CD4-positive, alpha-beta memory T cell (primary cell): ENCODE data around the gene RPUSD1. TPM values are rescaled to one million over a fixed set of nuclear protein-coding genes. Genes with fewer than 3 reads are reported as not detected.

Experiments
- CTCF ChIA-PET: fragments of 350-600 bp; sonication (Branson Sonifier 250); formaldehyde crosslinking; loops from one replicate; lab custom pipeline; 2021; ENCODE audit warnings: inconsistent platforms; ENCODE audit not compliant: partially characterized antibody; lab: Charles Lee
- POLR2A ChIA-PET: fragments of 350-600 bp; sonication (Branson Sonifier 250); formaldehyde crosslinking; loops from one replicate; lab custom pipeline; 2021; ENCODE audit not compliant: partially characterized antibody; lab: Charles Lee
- DNase-seq, 5 donors: peaks; one replicate each; pipeline versions ENCODE4 v3.0.0 to v3.0.0-alpha.2; 2020 to 2022; ENCODE audit warnings: mixed read lengths in 1 of 5
- H3K27ac ChIP-seq: one replicate; pipeline ENCODE4 v1.7.0; 2013; ENCODE audit warnings: low read depth, low read length
- H3K27me3 ChIP-seq: 2 replicates; pipeline ENCODE4 v1.7.0; 2013; ENCODE audit warnings: mild to moderate bottlenecking, low read length, moderate library complexity; ENCODE audit not compliant: insufficient read depth
- H3K36me3 ChIP-seq: 2 replicates; pipeline ENCODE4 v1.7.0; 2013; ENCODE audit warnings: mild to moderate bottlenecking, low read length, moderate library complexity; ENCODE audit not compliant: insufficient read depth
- H3K4me1 ChIP-seq: 2 replicates; pipeline ENCODE4 v1.7.0; 2013; ENCODE audit warnings: mild to moderate bottlenecking, low read length, moderate library complexity; ENCODE audit not compliant: insufficient read depth
- H3K4me3 ChIP-seq, 2 donors: one replicate each; pipeline ENCODE4 v1.7.0; 2013; ENCODE audit warnings: low read length in 2 of 2, mild to moderate bottlenecking in 1 of 2
- H3K9me3 ChIP-seq, 2 donors: one replicate each; pipeline ENCODE4 v1.7.0; 2013; ENCODE audit warnings: low read length in 2 of 2, control low read depth in 1 of 2; ENCODE audit not compliant: control insufficient read depth in 1 of 2
- H3K27ac Mint-ChIP-seq, 7 donors: one replicate each; pipeline ENCODE4 v1.8.0; 2020 to 2021; ENCODE audit warnings: mixed read lengths in 7 of 7, mild to moderate bottlenecking in 6 of 7, inconsistent platforms in 3 of 7, moderate library complexity in 3 of 7
- H3K27me3 Mint-ChIP-seq, 2 donors: one replicate each; pipeline ENCODE4 v1.8.0; 2020 to 2021; ENCODE audit warnings: mixed read lengths in 2 of 2
- H3K36me3 Mint-ChIP-seq, 2 donors: one replicate each; pipeline ENCODE4 v1.8.0; 2020 to 2021; ENCODE audit warnings: mixed read lengths in 2 of 2, inconsistent platforms in 1 of 2, mild to moderate bottlenecking in 1 of 2
- H3K4me1 Mint-ChIP-seq, 4 donors: one replicate each; pipeline ENCODE4 v1.8.0; 2020 to 2021; ENCODE audit warnings: mixed read lengths in 4 of 4, mild to moderate bottlenecking in 1 of 4
- H3K4me3 Mint-ChIP-seq, 8 donors: one replicate each; pipeline ENCODE4 v1.8.0; 2020 to 2021; ENCODE audit warnings: mixed read lengths in 8 of 8, mild to moderate bottlenecking in 7 of 8, moderate library complexity in 6 of 8, inconsistent platforms in 3 of 8
- H3K9me3 Mint-ChIP-seq, 8 donors: one replicate each; pipeline ENCODE4 v1.8.0; 2020 to 2021; ENCODE audit warnings: mixed read lengths in 8 of 8, mild to moderate bottlenecking in 5 of 8, inconsistent platforms in 3 of 8, moderate library complexity in 1 of 8
- intact Hi-C: fragments of 100-400 bp; cut with micrococcal nuclease; formaldehyde crosslinking; loops from one replicate; pipeline ENCODE4 v1.15.1; 2023
- polyA plus RNA-seq, 2 donors: library from polyadenylated mRNA; unstranded; fragments of 300-500 nt; fragmentation: Illumina TruSeq; gene quantifications; one replicate each; pipeline ENCODE4 v1.2.3, GENCODE V29; 2021
- total RNA-seq, 2 experiments: library from RNA; stranded (reverse); gene quantifications; one replicate each; pipeline ENCODE4 v1.2.3, GENCODE V29; 2021

The RPUSD1 gene
- total and polyA plus RNA-seq, 4 experiments from 2014 or later, result 19.9 to 31.1 (median 28.3) TPM

DNA sequence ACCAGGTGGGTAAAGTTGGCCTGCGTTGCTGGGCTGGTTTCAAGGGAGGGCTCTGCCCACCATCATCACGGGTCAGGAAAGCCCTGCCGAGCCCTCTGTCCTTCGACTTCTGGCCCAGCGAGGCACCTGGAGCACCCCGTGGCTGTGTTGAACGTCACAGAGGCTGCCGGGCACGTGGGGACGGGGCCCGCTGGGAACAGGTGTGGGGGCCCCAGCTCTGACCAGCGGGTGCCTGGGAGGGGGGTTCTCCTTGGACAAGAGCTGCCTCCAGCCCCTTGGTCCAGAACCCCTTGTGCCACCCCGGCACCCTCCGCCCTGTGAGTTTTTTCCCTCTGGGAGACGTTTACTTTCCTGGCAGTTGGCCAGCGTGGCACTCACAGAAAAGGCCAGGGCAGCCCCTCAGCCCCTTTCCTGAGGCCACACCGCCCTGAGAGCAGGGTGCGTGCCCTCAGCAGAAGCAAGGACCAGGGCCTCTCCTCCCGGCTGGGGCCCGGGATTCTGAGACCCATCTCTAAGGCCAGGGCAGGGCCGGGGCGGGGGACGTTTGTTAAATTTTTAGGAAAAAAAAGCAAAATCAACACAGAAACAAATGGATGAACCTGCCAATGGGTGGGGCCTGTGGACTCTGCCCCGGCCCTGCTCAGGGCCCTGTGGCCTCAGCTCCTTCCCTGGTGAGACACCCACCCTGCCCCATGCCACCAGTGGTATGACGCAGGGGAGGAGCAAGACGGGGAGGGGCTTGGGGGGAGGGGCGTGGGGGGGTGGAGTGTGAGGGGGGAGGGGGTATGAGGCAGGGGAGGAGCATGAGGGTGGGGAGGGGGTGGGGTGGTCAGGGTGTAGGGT lies 43.6 kb upstream of the RPUSD1 start:
- Mint-ChIP-seq H3K27ac (no peak overlapping the region), H3K27me3 (peaks cover 4 to 6% of the 10 kb centered on the region in 2 donors), H3K36me3 (no peaks in the 10 kb centered on the region), H3K4me3 (no peak overlapping the region), H3K4me1 (no peaks in the 10 kb centered on the region), H3K9me3 (peaks cover 0 to 16% (median 9%) of the 10 kb centered on the region in 8 donors)
- Histone ChIP-seq H3K9me3 (peaks cover 0 to 7% of the 10 kb centered on the region in 2 donors), H3K27me3 (no peaks in the 10 kb centered on the region), H3K4me1 (no peaks in the 10 kb centered on the region), H3K36me3 (no peaks in the 10 kb centered on the region), H3K27ac (no peak overlapping the region), H3K4me3 (no peak overlapping the region)
- ChIA-PET POLR2A (no interaction called here), CTCF (no interaction called here)
- intact Hi-C loops, result no loop called here
- DNase-seq, result no peak

DNA sequence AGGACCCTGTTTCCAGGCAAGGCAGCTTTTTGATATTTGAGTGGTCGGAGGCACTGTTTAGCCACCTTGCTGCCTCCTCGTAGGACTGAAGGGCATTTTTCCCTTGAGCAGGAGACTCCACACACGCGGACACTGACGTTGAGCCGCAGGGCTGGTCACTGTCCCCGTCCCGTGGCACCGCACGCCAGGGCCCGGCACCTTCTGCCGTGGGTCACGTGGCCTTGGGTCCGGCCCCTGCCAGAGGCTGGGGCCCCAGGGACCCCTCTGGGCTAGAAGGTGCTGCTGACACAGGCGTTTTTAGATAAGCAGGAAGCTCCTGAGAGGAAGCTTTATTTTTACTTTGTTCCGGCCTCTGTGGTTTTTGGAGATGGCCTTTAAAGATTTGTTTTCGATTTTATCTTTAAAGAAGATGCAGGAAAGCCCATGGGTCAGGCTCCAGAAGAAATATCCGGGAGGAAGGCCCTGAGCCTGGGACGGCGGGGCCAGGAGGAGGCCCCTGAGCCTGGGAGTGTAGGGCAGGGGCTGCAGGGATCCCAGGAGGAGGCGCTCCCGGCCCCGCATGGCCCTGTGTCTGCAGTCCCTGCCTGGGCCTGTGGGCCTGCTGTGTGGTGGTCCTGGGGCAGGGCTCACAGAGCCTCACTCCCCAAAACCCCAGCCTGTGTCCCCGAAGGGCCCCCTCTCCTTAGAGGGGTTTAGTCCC lies 42.8 kb upstream of the RPUSD1 start:
- H3K36me3 ChIP-seq, result no peaks in the 10 kb centered on the region
- H3K4me3 ChIP-seq, result no peak overlapping the region
- H3K4me1 ChIP-seq, result no peaks in the 10 kb centered on the region
- no peaks in the 10 kb centered on the region for H3K27me3 ChIP-seq
- no peak for DNase-seq
- no peaks in the 10 kb centered on the region for H3K36me3 Mint-ChIP-seq
- H3K27ac Mint-ChIP-seq, result no peak overlapping the region
- H3K4me1 Mint-ChIP-seq, result no peaks in the 10 kb centered on the region
- intact Hi-C loops, result no loop called here
- no peak overlapping the region for H3K4me3 Mint-ChIP-seq
- no peak overlapping the region for H3K27ac ChIP-seq
- ChIA-PET CTCF (no interaction called here), POLR2A (no interaction called here)
- no peaks in the 10 kb centered on the region for H3K9me3 ChIP-seq
- H3K9me3 Mint-ChIP-seq, result peaks cover 0 to 9% (median 2%) of the 10 kb centered on the region in 8 donors
- H3K27me3 Mint-ChIP-seq, result peaks cover 4 to 6% of the 10 kb centered on the region in 2 donors

DNA sequence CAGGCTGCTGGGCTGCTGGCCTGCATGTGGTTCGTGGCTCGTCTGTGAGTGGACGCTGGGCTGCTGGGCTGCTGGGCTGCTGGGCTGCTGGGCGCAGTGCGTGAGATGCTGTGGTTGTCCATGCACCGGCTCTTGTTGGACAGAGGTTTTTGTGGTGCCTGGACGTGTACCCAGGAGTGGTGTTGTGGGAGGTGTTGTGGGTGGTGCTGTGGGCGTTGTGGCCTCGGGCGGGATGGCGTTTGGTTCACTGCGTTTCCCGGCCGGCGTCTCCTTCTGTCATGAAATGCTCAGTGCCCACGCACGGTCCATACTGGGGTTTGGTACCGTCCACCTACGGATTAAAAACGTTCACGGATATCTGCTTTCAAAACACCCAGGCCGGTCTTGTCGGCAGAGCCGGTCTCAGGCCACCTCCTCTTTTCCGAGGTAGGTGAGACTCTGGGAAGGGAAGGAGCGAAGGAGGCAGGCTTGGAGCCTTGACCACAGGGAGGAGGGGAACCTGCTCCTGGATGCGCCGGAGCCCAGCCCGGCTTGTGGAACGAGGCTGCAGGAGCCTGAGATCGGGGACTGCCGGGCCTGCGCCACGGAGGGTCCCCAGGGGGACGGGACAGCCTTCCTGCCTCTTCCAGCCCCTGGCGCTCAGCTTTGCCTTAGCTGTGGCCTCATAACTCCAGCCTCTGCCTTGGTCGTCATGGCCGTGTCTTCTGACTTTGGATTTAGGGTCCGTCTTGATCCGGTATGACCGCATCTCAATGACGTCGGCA lies 42.1 kb upstream of the RPUSD1 start:
- Mint-ChIP-seq H3K4me3 (no peak overlapping the region), H3K4me1 (no peaks in the 10 kb centered on the region), H3K27ac (peak overlapping the region in 1 of 7 donors; percentile 22), H3K27me3 (peaks cover 6 to 8% of the 10 kb centered on the region in 2 donors), H3K36me3 (no peaks in the 10 kb centered on the region), H3K9me3 (peaks cover 0 to 5% (median 0%) of the 10 kb centered on the region in 8 donors)
- H3K36me3 ChIP-seq, result no peaks in the 10 kb centered on the region
- intact Hi-C loops, result no loop called here
- POLR2A ChIA-PET, result no interaction called here
- no peaks in the 10 kb centered on the region for H3K9me3 ChIP-seq
- no peaks in the 10 kb centered on the region for H3K27me3 ChIP-seq
- CTCF ChIA-PET, result no interaction called here
- DNase-seq, result no peak
- H3K27ac ChIP-seq, result no peak overlapping the region
- no peak overlapping the region for H3K4me3 ChIP-seq
- H3K4me1 ChIP-seq, result no peaks in the 10 kb centered on the region

DNA sequence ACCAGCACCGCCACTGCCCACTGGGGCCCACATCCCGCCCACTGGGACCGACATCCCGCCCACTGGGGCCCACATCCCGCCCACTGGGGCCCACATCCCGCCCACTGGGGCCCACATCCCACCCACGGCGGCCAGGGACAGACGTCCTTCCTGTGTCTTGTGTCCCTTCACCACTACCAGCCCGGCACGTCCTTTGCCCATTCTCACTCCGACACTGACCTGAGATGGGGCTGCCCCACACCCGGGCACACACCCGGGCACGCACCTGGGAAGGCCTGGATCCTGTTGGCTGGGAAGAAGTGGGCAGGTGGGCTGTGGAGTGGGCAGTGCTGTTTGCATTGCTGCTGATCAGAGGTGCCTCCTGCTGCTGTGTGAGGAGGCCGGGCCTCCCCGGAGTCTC lies 40.7 kb upstream of the RPUSD1 start:
- Histone ChIP-seq H3K27me3 (no peaks in the 10 kb centered on the region), H3K9me3 (no peaks in the 10 kb centered on the region), H3K36me3 (no peaks in the 10 kb centered on the region), H3K27ac (no peak overlapping the region), H3K4me3 (no peak overlapping the region), H3K4me1 (no peaks in the 10 kb centered on the region)
- Mint-ChIP-seq H3K9me3 (peaks cover 0 to 3% (median 0%) of the 10 kb centered on the region in 8 donors), H3K27me3 (peaks cover 6 to 8% of the 10 kb centered on the region in 2 donors), H3K4me3 (no peak overlapping the region), H3K4me1 (no peaks in the 10 kb centered on the region), H3K27ac (no peak overlapping the region), H3K36me3 (no peaks in the 10 kb centered on the region)
- CTCF ChIA-PET, result no interaction called here
- POLR2A ChIA-PET, result no interaction called here
- intact Hi-C loops, result no loop called here
- DNase-seq, result no peak

DNA sequence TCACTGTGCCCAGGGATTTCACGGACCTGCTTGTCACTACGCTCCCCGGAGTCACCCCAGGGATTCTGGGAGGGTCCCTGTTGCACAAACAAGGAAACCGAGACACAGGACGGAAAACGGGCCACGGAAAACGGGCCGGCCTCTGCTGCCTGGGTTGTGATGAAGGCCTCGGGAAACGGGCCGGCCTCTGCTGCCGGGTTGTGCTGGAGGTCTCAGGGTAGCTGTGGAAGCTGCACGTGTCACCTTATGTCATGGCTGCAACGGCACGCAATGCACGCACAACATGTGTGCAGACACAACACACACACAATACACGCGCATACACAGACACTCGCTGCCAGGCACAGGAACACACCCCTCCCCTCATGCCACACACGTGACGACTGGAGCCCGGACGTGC lies 39.3 kb upstream of the RPUSD1 start:
- Histone ChIP-seq H3K27me3 (no peaks in the 10 kb centered on the region), H3K27ac (no peak overlapping the region), H3K4me1 (no peaks in the 10 kb centered on the region), H3K9me3 (no peaks in the 10 kb centered on the region), H3K4me3 (no peak overlapping the region), H3K36me3 (no peaks in the 10 kb centered on the region)
- intact Hi-C loops, result no loop called here
- no peaks in the 10 kb centered on the region for H3K4me1 Mint-ChIP-seq
- no peaks in the 10 kb centered on the region for H3K36me3 Mint-ChIP-seq
- H3K9me3 Mint-ChIP-seq, result peaks cover 0 to 1% (median 0%) of the 10 kb centered on the region in 8 donors
- H3K27me3 Mint-ChIP-seq, result peaks cover 8% of the 10 kb centered on the region in 2 donors
- no peak overlapping the region for H3K27ac Mint-ChIP-seq
- POLR2A ChIA-PET, result no interaction called here
- CTCF ChIA-PET, result no interaction called here
- no peak overlapping the region for H3K4me3 Mint-ChIP-seq
- no peak for DNase-seq

DNA sequence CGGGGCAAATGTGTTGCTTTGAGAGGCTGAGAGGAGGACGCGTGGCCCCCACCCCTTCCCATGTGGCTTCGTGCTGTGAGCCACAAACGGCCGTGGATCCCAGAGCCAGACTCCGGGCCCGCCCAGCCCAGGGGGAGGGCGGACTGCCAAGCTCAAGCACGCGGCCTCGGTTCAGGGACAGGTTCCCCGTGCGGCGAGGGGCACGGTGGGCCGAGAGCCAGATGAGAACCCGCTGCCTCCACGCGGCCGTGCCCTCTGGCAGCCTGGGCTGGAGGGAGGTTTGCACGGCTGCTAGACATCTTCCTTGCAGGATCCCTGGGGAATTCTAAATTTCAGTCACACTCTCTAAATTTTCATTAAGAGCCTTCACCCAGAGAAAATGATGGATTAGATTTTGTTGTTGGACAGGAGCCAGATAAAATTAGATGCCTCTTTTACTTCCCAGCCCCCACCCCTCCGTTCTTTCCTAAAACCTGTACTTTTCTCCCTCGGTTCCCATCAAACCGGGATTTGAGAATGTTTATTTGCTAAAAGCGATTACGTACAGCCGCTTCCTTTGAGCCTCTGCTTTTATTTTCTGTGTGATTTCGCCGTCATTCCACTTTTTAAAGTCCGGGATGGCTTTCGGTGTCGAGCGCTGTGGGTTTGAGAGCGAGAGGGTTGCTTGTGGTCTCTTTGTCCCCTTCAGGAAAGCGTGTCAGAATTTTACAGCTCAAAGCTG lies 37.3 kb upstream of the RPUSD1 start:
- Histone ChIP-seq H3K27ac (no peak overlapping the region), H3K4me1 (no peaks in the 10 kb centered on the region), H3K27me3 (no peaks in the 10 kb centered on the region), H3K9me3 (no peaks in the 10 kb centered on the region), H3K36me3 (no peaks in the 10 kb centered on the region), H3K4me3 (no peak overlapping the region)
- Mint-ChIP-seq H3K9me3 (peaks cover 0 to 1% (median 0%) of the 10 kb centered on the region in 8 donors), H3K4me1 (peaks cover 0 to 6% (median 0%) of the 10 kb centered on the region in 4 donors), H3K4me3 (no peak overlapping the region), H3K27me3 (peaks cover 8 to 11% of the 10 kb centered on the region in 2 donors), H3K36me3 (no peaks in the 10 kb centered on the region), H3K27ac (no peak overlapping the region)
- CTCF ChIA-PET, result no interaction called here
- intact Hi-C loops, result no loop called here
- no peak for DNase-seq
- POLR2A ChIA-PET, result no interaction called here
